Caki2 (cell line): Measurements from ENCODE around the gene BNIP5. TPM values are rescaled to one million over a fixed set of nuclear protein-coding genes. Genes with fewer than 3 reads are reported as not detected.
"Not testable (repeated sequence)": the region's sequence is repeated elsewhere in the genome, so short reads cannot be mapped to it uniquely, and the experiment has no call there.

Source experiments
- DNase-seq: peaks from one replicate; pipeline ENCODE4 v3.0.0-alpha.2; 2015; ENCODE audit warnings: low read depth
- in situ Hi-C: cut with HindIII; loops from 2 replicates; pipeline ENCODE4 v1.10.0; 2016; ENCODE audit warnings: low sequenced_read_pairs, low pct_unique_long_range_greater_than_20kb, mixed read lengths
- total RNA-seq: library from RNA; depleted of rRNA; stranded (reverse); fragments of >200 nt; shearing (Covaris generic); gene quantifications from 2 replicates; pipeline ENCODE4 v1.2.3, GENCODE V29; 2014; ENCODE audit warnings: low replicate concordance

The BNIP5 gene
- total RNA-seq, 1 experiment from 2014 or later = not detected

DNA sequence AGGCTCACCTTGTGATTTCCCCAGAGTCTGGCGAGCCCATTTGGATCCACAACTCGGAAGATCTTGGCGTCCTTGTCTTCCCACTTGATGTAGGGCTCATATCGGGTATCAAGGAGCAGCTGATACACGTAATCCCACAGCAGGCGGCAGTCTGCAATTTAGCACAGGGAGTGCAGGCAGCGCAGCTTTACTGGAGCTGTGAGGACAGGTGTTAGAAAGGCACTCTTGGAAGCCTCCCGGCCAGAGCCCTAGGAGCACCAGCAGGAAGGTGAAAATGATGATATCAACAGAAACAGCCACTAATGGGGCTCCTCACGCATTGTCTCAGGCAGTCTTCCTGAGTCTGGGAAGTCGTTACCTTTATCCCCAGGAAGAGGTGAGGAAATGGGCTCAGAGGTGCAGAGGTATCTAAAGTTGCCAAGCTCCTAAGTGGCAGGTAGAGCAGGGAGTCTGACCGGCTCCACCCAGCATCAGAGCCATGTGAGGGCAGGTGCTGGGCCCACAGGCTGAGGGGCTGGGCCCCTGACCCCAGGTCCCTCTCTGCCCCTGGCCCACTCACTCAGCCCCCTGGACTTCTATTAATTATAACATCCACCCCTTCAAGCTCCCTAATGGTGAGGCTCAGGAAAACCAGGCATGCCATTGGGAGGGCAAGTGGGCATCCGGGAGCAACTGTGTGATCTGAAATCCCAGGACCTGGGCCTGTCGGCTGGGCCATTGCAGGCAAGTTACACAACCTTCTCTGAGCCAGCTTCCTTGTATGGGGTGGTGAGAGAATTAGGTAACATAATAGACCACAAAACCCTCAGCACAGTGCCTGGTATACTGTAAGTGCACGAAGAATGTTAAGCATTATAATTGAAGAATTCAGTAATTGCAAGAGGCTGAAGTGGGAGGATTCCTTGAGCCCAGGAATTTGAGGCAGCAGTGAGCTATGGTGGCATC, 32.5 kb upstream of the BNIP5 start:
- in situ Hi-C loops = no loop called here
- DNase-seq = no peak

DNA sequence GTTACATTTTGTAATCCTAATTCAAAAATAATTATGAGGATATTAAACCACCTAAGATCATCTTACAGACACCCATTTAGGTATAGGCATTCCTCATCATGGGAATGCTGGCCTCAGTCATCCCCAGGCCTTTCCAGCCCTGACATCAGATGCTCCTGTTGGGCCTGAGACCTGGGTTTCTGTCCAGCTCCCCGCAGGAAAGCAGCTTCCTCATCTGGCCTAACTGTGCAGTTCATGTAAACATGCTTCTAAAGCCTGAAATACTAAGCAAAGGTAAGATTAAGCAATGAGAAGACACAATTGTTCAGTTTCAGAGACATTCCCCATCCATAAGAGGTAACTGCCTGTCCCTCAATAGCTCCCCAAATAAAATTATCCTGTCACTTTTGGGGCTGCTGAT, 31.7 kb upstream of the BNIP5 start:
- in situ Hi-C loops = no loop called here
- no peak for DNase-seq

DNA sequence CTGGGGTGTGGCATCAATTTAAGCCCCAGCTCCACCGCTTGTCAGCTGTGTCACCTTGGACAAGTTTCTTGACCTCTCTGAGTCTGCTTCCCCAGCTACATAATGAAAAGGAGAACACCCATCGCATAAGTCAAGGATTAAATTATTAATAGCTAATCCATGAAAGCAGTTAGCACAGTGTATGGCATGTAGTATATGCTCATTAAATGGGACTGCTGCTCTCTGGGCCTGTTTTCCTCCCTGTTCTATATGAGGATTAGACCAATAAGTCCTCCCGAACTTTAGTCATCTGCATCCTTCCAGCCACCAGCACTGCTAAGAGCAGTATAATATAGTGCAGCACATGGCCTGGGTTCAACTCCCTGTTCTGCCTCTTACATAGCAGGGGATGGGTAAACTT, 31.1 kb upstream of the BNIP5 start:
- in situ Hi-C loops = no loop called here
- DNase-seq = no peak

DNA sequence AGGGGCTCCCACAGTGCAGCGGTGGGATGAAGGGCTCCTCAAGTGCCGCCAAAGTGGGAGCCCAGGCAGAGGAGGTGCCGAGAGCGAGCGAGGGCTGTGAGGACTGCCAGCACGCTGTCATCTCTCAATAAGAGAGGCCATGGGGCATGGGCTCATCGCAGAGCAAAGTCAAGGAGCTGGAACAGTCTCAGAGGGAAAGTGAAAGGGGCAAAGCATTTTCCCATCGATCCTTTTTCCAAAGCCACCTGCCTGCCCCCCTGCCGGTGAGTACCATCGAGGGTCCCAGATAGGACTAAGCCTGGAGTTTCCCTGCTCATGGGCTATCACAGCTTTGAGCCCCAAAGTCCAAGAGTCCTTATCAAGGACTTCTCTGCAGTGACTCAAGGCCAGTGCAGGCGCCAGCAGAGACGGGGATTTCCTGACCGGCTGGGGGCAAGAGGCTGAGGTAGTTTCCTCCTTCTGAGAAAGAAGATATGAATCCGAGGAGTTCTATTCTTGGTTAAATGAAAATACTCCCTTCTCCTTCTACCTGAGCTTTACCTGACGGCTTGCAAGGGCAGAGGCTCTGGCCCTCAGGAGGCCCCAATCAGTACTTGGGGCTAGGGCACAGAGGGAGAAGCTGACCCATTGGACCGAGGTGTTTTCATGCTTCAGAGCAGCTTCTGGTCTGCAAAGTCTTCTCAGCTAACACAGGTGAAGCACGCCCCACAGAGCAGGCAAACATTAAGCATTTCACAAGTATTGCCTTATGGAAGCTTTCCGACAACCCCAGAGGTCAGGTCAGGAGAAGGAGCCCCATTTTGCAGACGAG, 28.2 kb upstream of the BNIP5 start:
- peak; percentile 33 for DNase-seq
- in situ Hi-C loops = no loop called here

DNA sequence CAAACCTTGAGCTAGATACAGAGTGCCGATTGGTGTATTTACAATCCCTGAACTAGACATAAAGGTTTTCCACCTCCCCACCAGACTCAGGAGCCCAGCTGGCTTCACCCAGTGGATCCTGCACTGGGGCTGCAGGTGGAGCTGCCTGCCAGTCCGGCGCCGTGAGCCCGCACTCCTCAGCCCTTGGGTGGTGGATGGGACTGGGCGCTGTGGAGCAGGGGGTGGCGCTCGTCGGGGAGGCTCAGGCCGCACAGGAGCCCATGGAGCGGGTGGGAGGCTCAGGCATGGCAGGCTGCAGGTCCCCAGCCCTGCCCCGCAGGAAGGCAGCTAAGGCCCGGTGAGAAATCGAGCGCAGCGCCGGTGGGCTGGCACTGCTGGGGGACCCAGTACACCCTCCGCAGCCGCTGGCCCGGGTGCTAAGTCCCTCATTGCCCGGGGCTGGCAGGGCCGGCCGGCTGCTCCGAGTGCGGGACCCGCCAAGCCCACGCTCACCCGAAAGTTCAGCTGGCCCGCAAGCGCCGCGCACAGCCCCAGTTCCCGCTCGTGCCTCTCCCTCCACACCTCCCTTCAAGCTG, 27.5 kb upstream of the BNIP5 start:
- DNase-seq, in situ Hi-C loops: not testable (repeated sequence)

DNA sequence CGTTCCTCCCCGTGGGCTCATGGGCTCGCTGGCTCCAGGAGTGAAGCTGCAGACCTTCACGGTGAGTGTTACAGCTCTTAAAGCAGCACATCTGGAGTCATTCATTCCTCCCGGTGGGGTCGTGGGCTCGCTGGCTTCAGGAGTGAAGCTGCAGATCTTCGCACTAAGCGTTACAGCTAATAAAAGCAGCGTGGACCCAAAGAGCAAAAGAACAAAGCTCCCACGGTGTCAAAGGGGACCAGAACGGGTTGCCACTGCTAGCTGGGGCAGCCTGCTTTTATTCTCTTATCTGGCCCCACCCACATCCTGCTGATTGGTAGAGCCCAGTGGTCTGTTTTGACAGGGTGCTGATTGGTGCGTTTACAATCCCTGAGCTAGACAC, 26.7 kb upstream of the BNIP5 start:
- in situ Hi-C loops, DNase-seq: not testable (repeated sequence)

DNA sequence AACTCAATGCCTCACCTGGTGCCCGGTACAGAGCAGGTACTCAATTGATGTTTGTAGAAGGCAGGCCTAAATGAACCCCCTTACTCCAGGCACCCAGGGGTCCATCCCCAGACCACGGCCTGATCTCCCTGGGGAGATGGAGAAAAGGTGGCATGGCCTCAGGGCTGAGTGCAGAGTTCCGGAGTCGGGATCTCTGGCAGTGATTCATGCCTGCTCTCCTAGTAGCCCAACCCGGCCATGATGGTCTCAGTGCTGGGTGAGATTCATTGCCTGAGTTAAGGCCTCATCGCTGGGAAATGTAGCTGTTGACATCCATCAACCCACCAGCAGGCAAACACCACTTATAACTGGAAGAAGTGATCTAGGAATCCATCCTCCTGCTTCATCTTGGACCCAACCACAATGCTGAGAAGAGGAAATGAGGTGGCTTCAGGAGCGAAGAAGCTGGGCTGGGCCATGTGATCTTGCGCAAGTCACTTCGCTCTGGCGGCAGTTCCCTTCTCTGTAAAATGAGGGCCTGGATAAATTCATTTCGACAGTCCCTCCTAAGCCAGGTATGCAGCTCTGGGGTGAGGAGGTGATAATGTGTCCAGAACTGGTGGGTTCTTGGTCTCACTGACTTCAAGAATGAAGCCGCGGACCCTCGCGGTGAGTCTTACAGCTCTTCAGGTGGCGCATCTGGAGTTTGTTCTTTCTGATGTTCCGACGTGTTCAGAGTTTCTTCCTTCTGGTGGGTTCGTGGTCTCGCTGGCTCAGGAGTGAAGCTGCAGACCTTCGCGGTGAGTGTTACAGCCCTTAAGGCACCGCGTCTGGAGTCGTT, 26.1 kb upstream of the BNIP5 start:
- in situ Hi-C loops = no loop called here
- no peak for DNase-seq

DNA sequence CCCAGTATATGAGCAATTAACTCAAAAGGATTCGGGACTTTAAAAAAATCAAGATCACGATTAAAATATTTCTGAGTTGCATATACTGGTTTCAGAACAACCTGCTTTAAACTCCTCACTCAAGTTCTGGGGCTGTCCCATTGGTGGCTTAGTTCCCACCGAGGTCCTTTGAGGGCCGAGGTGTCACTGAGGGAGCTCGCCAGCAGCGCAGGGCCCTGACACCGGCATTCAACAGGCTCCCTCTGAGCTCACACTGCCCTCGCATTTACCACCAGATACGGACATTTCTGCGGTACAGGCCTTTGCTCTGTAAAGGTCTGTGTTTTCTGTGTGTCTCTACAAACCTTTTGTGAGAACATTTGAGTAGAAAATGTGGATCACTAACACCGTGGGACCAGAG, 24.4 kb upstream of the BNIP5 start:
- DNase-seq = no peak
- in situ Hi-C loops = no loop called here

DNA sequence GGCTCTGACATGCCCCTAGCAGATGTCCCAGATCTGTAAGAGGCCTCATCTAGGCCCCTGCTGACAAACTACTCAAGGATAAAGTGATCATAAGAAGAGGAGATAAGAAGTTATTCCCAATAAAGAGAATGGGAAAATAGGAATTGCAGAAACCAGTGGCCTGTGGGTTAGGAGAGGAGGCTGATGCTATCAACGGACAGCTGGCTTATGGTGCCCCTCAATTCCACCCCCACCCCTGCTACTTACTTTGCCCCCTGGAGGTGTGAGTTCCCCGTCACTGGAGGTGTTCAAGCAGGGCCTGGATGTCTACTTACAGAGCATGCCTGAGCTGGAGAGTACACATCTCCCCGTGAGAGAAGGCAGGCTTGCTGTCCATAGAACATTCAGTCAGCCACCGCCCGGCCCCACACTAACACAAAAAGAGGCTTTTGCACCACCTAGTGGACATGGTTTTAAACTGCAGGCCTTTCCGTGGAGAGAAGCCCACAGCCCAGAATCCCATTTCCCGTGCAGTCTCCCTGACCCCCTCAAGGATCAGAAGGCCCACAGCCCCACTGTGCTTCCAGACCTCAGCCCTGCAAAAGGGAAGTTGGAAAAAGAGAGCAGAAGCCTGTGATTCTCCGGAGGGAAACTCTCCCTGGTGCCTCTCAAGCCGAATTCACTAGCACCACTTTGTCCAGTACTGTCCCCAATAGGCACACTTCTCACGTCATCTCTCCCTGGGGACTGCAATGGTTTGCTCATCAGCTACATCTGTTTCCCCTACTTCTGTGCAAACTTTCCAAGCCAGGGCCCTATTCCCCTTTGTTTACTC, 23.8 kb upstream of the BNIP5 start:
- peak; percentile 58 for DNase-seq
- in situ Hi-C loops = no loop called here

DNA sequence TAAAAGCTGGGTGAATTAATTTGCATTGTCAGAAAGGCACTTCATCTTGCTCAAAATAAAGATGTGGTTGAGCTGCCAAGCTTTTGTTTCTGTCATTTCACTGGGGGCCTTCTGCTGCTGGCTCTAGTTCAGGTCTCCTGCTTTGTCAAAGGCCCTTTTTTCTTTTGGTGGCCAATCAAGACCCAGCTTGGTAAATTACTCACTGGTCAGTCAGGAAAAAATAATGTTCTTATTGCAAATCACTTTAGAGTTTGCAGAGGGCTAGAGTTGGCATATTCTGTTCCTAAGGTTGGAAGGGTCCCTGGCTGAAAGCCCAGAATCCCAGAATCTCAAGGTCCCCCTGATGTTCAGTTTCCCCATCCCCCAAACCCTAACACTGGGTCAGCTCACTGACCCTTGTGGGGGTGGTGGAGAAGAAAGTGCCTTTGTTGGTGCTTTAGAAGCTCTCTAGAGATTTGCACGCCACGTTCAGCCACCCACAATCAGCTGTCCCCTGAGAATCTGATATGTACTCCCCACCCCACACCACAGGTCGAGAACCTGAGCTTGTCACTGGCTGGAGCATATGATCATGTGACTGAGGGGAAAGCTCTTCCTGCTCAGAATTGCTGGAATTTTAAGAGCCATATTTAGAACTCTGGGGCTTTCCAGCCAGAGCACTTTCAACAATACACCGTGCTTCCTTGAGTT, 21.7 kb upstream of the BNIP5 start:
- in situ Hi-C loops = no loop called here
- DNase-seq = peak; percentile 10

DNA sequence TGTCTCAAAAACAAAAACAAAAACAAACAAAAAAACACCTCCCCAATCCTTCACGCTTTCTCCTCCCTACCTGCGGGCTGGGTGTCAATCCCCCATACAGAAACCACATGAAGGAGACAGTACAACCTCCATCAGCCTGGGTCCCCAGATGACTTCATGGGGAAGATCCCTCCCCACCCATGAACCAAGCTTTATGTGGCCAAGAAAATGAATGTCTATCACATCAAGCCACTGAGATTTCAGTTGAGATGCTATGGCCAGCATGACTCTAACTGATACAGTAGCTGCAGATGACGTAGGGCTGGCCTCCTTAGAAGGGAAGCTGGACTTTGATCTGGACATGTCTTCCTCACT, 21.2 kb upstream of the BNIP5 start:
- DNase-seq = no peak
- in situ Hi-C loops = no loop called here

DNA sequence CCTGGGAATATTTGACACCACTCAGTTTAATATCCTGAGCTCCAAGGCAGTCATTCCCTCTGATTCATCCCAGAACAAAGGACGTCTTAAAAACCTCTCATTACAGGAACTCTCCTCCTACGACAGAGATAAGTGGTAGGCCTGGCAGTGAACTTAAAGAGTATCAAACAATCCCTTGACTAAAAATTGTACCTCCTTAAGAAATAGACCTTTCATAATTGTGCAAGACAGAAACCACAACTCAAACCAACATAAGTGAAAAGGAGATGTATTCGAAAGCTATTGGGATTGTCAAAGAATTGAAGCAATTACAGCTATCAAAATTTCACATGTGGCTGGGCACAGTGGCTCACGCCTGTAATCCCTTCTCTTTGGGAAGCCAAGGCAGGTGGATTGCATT, 19.1 kb upstream of the BNIP5 start:
- DNase-seq = no peak
- in situ Hi-C loops = no loop called here

DNA sequence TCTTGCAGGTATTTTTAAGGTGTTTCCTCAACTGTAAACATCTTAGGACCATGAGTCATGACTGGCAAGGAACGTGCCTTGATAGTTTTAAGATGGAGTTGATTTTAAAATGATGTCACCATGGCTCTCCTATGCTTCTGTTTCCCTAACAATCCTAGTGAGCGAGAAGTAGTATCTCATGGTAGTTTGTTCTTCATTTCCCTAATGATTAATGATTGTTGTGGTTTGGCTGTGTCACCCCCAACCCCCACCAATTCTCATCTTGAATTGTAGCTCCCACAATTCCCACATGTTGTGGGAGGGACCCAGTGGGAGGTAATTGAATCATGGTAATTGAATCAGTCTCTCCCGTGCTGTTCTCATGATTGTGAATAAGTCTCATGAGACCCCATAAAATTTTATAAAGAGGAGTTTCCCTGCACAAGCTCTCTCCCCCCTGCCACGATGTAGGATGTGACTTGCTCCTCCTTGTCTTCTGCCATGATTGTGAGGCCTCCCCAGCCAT, 16.8 kb upstream of the BNIP5 start:
- in situ Hi-C loops = no loop called here
- DNase-seq = peak; percentile 48

DNA sequence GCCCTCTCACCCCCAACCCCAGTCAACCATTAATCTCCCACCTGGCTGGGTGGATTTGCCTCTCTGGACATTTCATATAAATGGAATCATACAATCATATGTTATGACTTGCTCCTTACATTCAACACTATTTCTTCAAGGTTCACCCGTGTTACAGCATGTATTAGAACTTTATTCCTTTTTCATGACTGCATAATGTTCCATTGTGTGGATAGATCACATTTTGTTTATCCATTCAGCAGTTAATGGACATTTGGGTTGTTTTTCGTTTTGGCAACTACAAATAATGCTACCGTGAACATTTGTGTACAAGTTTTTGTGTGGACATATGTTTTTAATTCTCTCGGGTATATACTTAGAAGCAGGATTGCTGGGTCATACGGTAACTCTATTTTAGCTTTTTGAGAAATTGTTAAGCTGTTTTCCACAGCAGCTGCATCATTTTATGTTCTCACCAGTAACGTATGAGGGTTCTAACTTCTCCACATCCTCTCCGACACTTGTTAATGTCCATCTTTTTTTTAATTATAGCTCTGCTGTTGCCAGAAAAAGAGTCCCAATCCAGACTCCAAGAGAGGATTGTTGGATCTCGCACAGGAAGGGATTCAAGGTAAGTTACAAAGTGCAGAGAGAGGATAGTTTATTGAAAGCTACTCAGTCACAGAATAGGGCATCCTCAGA, 15.9 kb upstream of the BNIP5 start:
- in situ Hi-C loops = no loop called here
- DNase-seq = no peak

DNA sequence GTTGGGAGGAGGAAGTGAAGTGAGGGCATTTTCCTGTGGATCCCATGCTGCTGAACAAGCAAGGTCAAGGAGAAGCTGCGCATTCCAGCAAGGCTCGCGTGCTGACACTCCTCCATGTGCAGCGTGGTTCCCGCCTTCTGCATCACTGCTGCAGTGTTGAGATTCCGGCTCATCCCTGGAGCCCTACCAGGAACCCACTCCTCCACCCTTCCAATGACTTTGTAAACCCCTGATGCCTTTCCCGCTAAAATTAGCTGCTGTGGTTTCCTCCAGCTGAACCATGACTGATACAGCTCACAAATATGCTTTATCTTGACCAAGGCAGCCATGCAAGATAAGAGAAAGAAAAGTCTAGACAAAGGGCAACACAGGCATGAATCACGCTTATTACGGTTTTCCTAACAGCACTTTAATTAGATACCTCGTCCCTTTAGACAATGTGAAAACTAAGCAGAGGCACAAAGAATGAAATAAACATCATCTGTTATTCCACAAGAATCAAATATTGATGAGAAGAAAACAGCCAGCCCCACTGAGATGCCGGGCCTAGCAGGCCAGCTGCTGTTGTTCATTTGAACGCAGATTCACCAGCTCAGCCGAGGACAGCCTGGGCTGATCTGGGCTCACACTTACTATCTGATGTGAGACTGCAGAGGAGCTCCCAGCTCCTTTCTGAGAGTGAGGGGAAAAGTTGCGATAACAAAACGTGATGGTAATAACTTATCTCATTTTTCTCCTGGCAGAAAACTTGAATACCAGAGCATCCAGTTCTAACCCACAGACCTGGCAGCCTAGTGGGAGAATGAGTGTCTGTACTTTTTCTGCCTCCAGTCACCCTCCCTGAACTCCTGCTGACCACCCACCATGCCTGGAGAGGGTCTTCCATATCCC, 14.2 kb upstream of the BNIP5 start:
- in situ Hi-C loops = no loop called here
- peak; percentile 52 for DNase-seq
